Stimulated activated memory B cell treated with anti-CD40 and anti-IgM and Interleukin-4, amounts not matched to agents 10 μg/mL and 1 μg/mL and 100 μg/mL, for 72 hours (primary cell): Measurements from ENCODE around the gene CEP95.
"Not testable (repeated sequence)": the region's sequence is repeated elsewhere in the genome, so short reads cannot be mapped to it uniquely, and the experiment has no call there.

Experiments
- ATAC-seq: fragments of 150-1000 bp; cut with Tn5 transposase; 2 replicates; pipeline ENCODE4 v1.10.0; 2021
- H3K27ac Mint-ChIP-seq: one replicate; pipeline ENCODE4 v1.8.0; 2022; ENCODE audit warnings: mild to moderate bottlenecking, mixed read lengths
- H3K27me3 Mint-ChIP-seq: one replicate; pipeline ENCODE4 v1.8.0; 2022; ENCODE audit warnings: mixed read lengths
- H3K36me3 Mint-ChIP-seq: one replicate; pipeline ENCODE4 v1.8.0; 2022; ENCODE audit warnings: mixed read lengths
- H3K4me1 Mint-ChIP-seq: one replicate; pipeline ENCODE4 v1.8.0; 2022; ENCODE audit warnings: mixed read lengths
- H3K4me3 Mint-ChIP-seq: one replicate; pipeline ENCODE4 v1.8.0; 2022; ENCODE audit warnings: mild to moderate bottlenecking, moderate library complexity, mixed read lengths
- H3K9me3 Mint-ChIP-seq: one replicate; pipeline ENCODE4 v1.8.0; 2022; ENCODE audit warnings: mixed read lengths

The CEP95 gene

DNA sequence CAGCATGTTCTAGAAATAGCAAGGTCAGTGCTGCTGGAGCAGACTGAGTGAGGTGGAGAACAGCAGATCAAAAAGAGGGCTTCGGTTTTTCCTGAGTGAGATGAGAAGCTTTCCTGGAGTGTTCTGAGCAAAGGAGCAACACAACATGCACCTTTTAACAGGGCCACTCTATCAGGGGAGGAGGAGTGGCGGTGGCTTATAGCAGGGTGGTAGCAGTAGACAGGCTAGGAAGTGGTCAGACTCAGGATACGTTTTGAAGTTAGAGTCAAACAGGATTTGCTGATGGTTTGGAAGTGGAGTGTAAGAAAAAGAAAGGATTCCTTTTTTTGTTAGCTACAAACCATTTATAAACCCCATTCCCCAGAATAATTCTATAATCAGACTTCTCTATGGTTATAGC lies 22.4 kb upstream of the CEP95 start:
- no peak for ATAC-seq
- Mint-ChIP-seq H3K27ac (peak overlapping the region; percentile 9), H3K36me3 (peaks cover 47% of the 10 kb centered on the region), H3K4me3 (no peak overlapping the region), H3K9me3 (no peaks in the 10 kb centered on the region), H3K4me1 (no peaks in the 10 kb centered on the region), H3K27me3 (no peaks in the 10 kb centered on the region)

DNA sequence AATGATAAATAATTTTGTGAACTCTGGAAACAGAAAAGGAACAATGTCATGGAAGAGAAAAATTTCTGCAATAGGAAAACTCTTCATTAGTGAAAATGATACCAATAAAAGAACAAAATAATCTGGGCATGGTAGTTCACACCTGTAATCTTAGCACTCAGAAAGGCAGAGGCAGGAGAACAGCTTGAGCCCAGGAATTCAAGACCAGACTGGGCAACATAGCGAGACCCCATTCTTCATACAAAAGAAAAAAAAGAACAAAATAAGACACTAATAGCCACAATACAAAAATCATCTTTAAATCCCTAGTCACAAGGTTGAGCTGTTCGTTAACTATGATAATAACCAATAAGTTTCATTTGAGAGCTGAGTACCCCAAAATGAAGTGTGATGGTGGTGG lies 18.5 kb upstream of the CEP95 start:
- ATAC-seq: no peak
- H3K36me3 Mint-ChIP-seq: peaks cover 46% of the 10 kb centered on the region
- no peaks in the 10 kb centered on the region for H3K9me3 Mint-ChIP-seq
- H3K27me3 Mint-ChIP-seq: no peaks in the 10 kb centered on the region
- H3K4me1 Mint-ChIP-seq: no peaks in the 10 kb centered on the region
- no peak overlapping the region for H3K4me3 Mint-ChIP-seq
- H3K27ac Mint-ChIP-seq: no peak overlapping the region

DNA sequence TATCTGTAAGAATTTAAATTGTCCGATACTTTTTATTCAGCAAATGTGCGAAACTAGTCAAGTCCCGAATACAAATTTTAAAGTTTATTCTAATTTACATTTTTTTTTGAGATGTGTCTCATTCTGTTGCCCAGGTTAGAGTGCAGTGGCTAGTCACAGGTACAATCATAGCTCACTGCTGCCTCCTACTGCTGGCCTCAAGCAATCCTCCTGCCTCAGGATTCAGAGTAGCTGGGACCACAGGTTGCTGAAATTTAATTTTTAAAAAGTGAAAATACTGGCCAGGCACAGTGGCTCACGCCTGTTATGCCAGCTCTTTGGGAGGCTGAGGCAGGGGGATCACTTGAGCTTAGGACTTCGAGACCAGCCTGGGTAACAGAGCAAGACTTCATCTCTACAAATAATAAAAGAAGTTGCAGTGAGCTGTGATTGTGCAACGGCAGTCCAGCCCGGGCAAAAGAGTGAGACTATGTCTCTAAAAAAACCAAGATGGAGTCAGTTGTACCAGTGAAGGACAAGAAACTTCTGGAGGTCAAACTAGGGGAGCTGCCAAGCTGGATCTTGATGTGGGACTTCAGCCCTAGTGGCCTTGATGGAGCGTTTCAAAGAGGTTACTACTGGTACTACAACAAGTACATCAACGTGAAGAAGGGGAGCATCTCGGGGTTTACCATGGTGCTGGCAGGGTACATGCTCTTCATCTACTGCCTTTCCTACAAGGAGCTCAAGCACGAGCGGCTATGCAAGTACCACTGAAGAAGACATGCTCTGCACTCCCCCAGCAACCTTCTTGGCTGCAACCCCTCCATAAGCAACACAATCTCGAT lies 15.5 kb upstream of the CEP95 start:
- Mint-ChIP-seq H3K9me3 (no peaks in the 10 kb centered on the region), H3K27me3 (no peaks in the 10 kb centered on the region), H3K4me1 (peaks cover 29% of the 10 kb centered on the region), H3K4me3 (no peak overlapping the region), H3K36me3 (peaks cover 38% of the 10 kb centered on the region), H3K27ac (no peak overlapping the region)
- ATAC-seq: peak; percentile 54

DNA sequence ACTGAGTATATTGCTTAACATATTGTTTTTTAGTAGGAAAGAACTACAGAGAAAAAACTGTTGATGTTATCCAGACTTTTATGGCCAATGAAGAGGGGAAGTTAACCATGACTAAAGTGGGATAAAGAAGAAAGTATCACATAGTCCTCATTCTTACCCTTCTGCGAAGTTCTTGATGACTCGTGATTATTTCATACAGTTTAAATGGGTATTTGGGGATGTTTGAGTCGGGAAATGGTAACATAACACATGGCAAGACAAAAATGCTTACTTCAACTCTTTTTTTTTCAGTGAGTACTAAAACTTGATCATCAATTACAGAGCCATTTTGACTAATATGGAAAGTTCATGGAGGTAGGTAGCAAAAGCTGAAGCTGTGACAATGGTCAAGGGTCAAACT lies 14.8 kb upstream of the CEP95 start:
- peaks cover 36% of the 10 kb centered on the region for H3K4me1 Mint-ChIP-seq
- no peak overlapping the region for H3K27ac Mint-ChIP-seq
- H3K36me3 Mint-ChIP-seq: peaks cover 38% of the 10 kb centered on the region
- H3K4me3 Mint-ChIP-seq: no peak overlapping the region
- no peaks in the 10 kb centered on the region for H3K9me3 Mint-ChIP-seq
- H3K27me3 Mint-ChIP-seq: no peaks in the 10 kb centered on the region
- ATAC-seq: no peak

DNA sequence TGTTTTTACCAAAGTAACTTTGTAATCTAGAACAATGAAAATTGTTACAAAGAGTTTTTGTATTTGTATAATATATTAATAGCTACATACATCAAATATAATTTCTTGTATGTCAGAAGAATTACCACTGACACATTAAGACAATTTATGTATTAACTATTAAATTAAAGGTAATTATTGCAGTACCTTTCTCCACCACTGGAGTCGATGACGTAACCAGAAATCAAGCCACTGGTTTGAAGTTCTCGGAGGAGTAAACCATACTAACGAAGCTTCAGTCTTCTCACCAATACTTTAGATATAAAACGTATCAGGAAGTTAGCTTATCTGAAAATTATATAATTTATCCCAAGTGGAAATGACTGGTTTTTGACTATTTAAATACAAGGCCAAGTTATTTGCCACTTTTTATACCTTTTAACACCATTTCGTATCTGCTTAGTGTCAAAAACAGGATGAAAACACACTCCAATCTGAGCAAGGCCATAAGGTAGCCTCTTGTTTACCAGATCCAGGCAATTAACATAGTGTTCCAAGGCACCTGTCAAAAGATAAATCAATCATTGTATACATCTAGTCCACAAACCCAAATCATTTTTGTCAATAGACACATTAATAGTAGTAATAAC lies 14.2 kb upstream of the CEP95 start:
- no peaks in the 10 kb centered on the region for H3K27me3 Mint-ChIP-seq
- H3K9me3 Mint-ChIP-seq: no peaks in the 10 kb centered on the region
- peaks cover 42% of the 10 kb centered on the region for H3K4me1 Mint-ChIP-seq
- no peak for ATAC-seq
- no peak overlapping the region for H3K4me3 Mint-ChIP-seq
- no peak overlapping the region for H3K27ac Mint-ChIP-seq
- H3K36me3 Mint-ChIP-seq: peaks cover 38% of the 10 kb centered on the region

DNA sequence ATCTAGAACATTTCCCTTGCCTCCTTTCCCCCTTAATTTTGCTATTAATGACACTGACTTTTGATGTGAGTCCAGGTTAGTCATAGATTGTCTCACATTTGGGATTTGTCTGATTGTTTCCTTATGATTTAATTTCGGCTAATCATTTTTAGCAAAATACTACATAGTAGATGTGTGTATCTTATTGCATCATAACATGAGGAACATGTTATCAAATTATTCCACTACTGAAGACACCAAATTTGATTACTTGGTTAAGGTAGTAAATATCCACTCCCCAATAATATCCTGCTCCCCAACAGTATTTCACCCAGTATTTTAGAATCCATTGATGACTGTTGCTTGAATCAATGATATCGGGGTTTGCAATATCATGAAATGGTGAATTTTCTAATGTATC lies 12.7 kb upstream of the CEP95 start:
- H3K4me1 Mint-ChIP-seq: peaks cover 55% of the 10 kb centered on the region
- H3K4me3 Mint-ChIP-seq: peak overlapping the region; percentile 29
- peaks cover 28% of the 10 kb centered on the region for H3K36me3 Mint-ChIP-seq
- no peak for ATAC-seq
- H3K27ac Mint-ChIP-seq: peak overlapping the region; percentile 96
- no peaks in the 10 kb centered on the region for H3K27me3 Mint-ChIP-seq
- H3K9me3 Mint-ChIP-seq: no peaks in the 10 kb centered on the region

DNA sequence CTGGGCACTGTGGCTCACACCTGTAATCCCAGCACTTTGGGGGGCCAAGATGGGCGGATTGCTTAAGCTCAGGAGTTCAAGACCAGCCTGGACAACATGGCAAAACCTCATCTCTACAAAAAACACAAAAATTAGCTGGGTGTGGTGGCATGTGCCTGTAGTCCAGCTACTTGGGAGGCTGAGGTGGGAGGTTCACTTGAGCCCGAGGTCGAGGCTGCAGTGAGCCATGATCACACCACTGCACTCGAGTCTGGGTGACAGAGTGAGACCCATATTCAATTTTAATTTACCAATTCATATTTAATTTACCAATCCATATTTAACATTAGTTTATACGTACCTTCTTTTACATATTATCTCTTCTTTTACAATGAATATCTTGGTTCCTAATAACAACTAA lies 11.5 kb upstream of the CEP95 start:
- H3K9me3 Mint-ChIP-seq, H3K27me3 Mint-ChIP-seq, ATAC-seq: not testable (repeated sequence)
- H3K36me3 Mint-ChIP-seq: peaks cover 33% of the 10 kb centered on the region
- H3K27ac Mint-ChIP-seq: peak overlapping the region; percentile 96
- H3K4me3 Mint-ChIP-seq: peak overlapping the region; percentile 98
- peaks cover 60% of the 10 kb centered on the region for H3K4me1 Mint-ChIP-seq

DNA sequence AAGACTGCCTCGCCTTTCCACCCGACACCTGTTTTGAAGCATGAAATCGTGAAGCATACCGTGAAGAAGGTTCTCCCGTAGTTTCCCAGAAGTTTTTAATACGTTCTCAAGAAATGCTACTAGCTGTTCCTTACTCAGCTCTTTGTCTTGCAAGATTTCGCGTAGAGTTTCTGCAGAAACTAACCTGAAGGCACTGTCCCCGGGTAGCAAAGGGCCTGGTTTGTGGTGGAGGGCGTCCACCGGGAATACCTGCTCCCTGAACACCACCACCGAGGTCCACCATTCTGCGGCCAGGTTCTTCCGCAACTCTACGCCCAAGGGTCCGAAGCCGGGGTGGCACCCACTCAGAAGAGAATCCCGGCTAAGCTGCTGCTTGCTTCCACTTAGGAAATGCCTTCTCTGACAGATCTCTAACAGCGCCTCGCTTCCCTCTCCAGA lies 10.4 kb upstream of the CEP95 start:
- Mint-ChIP-seq H3K27me3 (no peaks in the 10 kb centered on the region), H3K36me3 (peaks cover 38% of the 10 kb centered on the region), H3K4me1 (peaks cover 70% of the 10 kb centered on the region), H3K9me3 (no peaks in the 10 kb centered on the region), H3K4me3 (peak overlapping the region; percentile 98), H3K27ac (peak overlapping the region; percentile 96)
- no peak for ATAC-seq

DNA sequence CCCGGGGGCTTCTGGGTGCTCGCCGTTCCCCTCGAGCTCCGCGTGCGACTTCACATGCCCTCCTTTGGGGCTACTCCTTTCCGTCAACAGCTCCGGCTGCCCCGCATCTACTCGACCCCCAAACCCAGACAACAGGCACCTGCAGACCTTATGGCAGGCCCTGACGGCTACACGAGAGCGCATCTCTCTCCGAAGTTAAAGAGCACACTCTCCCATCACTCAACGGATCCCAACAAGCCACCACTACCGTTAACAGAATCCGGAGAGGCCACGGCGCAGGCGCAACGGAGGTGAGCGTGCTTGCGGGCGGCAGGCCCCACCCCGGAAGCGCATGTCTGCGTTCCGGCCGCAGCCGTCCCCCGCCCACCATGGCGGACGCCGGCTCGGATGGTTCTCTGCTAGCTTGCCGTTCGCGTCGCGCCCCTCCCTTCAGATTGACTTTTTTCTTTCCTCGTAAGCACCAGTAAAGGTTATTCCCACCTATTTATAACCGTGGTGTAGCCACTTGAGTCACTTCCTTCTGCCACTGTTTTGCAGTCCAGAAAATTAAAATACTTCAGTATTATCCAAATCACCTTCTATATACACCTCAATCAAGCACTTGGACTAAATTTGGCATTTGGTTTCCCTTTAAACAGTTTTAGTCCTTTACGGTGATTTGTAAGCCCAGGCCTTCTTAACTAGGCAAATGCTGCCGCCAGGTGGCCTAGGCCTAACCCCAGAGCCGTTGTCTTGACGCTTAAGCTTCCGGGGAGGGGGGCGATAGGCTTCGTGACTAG lies 9.8 kb upstream of the CEP95 start, which contains the start of gene POLG2:
POLG2 (minus strand) TSS at position 269 of the 779 bp plus-strand sequence; CDS start at position 183, 86 bp downstream.
- Mint-ChIP-seq H3K27me3 (no peaks in the 10 kb centered on the region), H3K4me1 (peaks cover 76% of the 10 kb centered on the region), H3K4me3 (peak within 1 kb of the TSS; percentile 98), H3K9me3 (no peaks in the 10 kb centered on the region), H3K27ac (peak within 1 kb of the TSS; percentile 96), H3K36me3 (peaks cover 41% of the 10 kb centered on the region)
- ATAC-seq: peak; percentile 97

DNA sequence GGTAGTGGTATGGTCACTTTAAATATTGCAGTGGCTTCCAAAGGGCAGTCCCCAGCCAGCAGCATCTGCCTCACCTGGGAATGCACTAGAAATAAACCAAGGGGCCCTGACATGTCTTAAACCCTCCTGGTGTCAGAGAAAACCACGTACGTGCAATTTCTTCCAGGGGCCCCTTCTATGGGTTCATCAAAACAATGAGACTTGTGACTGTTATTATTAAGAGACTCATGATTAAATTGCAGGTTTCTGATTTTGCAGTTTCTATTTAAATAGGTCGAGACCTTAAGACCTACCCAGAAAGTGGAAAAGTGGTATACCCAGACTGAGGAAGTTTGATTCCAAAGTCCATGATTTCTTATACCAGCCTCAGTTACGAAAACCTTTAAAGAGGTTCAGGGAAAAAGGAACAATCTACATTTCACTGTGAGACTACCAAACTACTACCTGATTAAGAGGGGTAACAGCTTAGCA lies 9.2 kb upstream of the CEP95 start:
- H3K27ac Mint-ChIP-seq: peak overlapping the region; percentile 96
- H3K4me1 Mint-ChIP-seq: peaks cover 82% of the 10 kb centered on the region
- H3K36me3 Mint-ChIP-seq: peaks cover 48% of the 10 kb centered on the region
- ATAC-seq: no peak
- H3K4me3 Mint-ChIP-seq: peak overlapping the region; percentile 98
- no peaks in the 10 kb centered on the region for H3K27me3 Mint-ChIP-seq
- H3K9me3 Mint-ChIP-seq: no peaks in the 10 kb centered on the region

DNA sequence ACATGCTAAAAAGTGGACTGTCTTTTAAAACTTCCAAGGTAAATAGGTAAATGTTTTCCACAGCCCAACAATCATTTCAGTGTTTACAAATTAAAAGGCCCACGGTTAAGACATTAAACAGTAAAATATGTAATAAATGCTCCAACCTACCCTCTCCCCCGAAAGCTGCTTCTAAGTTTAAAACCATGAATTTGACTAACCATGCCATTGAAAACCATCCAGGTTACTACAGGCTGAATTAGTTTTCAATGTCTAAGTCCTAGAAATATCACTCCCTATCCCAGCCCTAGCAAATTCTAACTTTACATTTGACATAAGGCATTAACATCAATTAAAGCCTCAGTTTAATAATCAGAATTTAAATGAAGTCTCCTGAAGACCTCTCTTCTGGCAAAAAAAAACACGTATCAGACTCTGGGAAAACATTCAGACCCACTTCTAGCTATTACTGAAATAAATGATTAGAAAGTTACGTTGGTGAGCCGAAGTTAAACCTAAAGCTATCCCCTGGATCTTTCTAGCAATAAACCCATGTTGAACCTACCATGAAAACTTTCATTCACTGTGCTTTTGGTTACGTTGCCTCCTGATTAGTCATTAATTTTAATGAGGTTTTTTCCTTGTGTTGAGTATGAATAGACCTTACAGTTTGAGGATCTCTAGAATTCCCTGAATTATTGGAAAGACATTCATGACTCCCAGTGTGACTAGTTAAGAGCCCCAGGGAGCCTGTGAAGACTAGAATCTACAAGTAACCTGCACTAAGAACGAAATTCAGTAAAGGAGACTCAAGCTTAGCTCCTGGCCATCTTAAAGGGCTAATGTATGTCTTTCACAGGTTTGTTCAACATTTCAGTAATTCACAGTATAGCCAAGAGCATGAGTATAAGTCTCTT lies 8.2 kb upstream of the CEP95 start:
- Mint-ChIP-seq H3K4me1 (peaks cover 88% of the 10 kb centered on the region), H3K27ac (peak overlapping the region; percentile 96), H3K4me3 (peak overlapping the region; percentile 12), H3K9me3 (no peaks in the 10 kb centered on the region), H3K36me3 (peaks cover 57% of the 10 kb centered on the region), H3K27me3 (no peaks in the 10 kb centered on the region)
- no peak for ATAC-seq

DNA sequence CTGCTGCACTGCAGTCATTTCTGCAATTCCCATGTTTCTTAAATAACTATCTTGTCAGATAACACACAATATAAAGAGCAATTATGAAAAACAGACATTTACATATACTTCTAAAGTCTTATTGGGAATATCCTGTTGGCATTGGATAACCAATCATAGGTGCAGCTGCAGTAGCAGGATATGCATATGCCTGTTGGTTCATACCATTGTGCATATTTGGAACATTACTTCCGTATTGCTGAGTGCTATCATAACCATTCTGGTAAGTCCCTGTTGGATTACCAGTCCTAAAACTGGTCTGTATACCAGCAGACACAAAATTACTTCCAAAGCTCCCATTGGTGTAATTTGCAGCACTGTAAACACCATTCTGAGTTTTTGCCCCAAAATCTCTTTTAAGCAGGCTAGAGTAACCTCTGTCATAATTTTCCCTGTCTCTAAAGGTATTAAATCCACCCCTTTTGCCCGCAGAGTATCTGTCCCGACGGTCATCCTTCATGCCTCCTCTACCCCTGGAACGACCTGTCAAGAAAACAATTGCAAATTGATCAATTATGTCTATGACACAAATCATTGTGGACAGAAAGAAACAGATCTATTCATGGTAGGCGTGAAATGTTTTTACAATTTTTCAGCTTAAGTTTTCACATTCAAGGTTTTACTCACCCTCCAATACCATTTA lies 6.8 kb upstream of the CEP95 start:
- ATAC-seq: no peak
- peaks cover 58% of the 10 kb centered on the region for H3K36me3 Mint-ChIP-seq
- no peaks in the 10 kb centered on the region for H3K9me3 Mint-ChIP-seq
- no peak overlapping the region for H3K4me3 Mint-ChIP-seq
- H3K27ac Mint-ChIP-seq: peak overlapping the region; percentile 2
- H3K4me1 Mint-ChIP-seq: peaks cover 87% of the 10 kb centered on the region
- H3K27me3 Mint-ChIP-seq: no peaks in the 10 kb centered on the region

DNA sequence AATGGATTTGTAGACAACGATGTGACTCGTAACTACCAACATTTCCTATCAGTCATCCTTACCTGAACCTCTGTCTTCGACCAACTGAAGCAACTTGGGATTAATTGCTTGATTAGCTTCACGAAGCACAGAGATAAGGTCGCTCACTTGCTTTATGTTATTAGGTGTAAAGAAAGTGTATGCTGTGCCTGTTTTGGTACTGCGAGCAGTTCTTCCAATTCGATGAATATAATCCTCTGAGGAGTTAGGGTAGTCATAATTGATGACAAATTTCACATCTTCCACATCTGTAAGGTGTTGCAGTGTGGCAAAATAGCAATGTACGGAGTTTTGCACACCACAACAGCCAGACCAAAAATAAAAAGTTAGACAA lies 6.3 kb upstream of the CEP95 start:
- no peak for ATAC-seq
- Mint-ChIP-seq H3K4me1 (peaks cover 83% of the 10 kb centered on the region), H3K9me3 (no peaks in the 10 kb centered on the region), H3K4me3 (no peak overlapping the region), H3K27ac (peak overlapping the region; percentile 2), H3K36me3 (peaks cover 64% of the 10 kb centered on the region), H3K27me3 (no peaks in the 10 kb centered on the region)
